Vagina (tissue), 2 donors: ENCODE data around the gene ARSG.

Experiments
- POLR2A ChIP-seq, 2 donors: fragments of 450-650 bp; IDR thresholded peaks; one replicate each; pipeline ENCODE4 v1.6.1; 2017; ENCODE audit warnings: antibody characterized with exemption in 2 of 2, mild to moderate bottlenecking in 2 of 2, moderate library complexity in 2 of 2
- POLR2AphosphoS5 ChIP-seq, 2 donors: sonication (generic); formaldehyde crosslinking; IDR thresholded peaks; one replicate each; pipeline ENCODE4 v1.9.0; 2017; ENCODE audit warnings: antibody characterized with exemption in 2 of 2, mild to moderate bottlenecking in 2 of 2, low read depth in 1 of 2; ENCODE audit not compliant: insufficient read depth in 1 of 2
- TF ChIP-seq, protein P1 (sequence below), 3 experiments: fragments of 450-650 bp in 2 of 3; fragments of 200-600 bp in 1 of 3; sonication (generic) in 1 of 3; IDR thresholded peaks; one replicate each; pipeline ENCODE4 v1.5.1; 2017 to 2019; ENCODE audit warnings: antibody characterized with exemption in 3 of 3, mild to moderate bottlenecking in 2 of 3, moderate library complexity in 2 of 3

DNA sequence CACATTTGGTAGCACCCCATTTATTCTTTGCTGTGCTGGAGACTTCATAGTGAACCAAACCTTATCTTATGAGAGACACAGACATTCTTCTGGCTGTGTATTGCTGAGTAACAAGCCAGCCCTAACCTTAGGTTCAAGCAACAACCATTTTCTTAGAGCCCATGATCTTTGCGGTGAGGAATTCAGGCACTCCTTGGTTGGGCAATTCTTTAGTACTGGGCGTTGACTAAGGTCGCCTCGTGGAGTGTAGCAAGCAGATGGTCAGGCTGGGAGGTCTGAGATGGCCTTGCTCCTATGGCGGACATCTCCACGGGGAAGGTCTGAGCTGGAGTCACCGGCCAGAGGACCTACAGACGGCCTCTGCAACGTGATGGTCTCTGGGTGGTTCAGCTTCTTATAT, 43.1 kb downstream of the ARSG start:
- TF ChIP-seq, protein P1, sequence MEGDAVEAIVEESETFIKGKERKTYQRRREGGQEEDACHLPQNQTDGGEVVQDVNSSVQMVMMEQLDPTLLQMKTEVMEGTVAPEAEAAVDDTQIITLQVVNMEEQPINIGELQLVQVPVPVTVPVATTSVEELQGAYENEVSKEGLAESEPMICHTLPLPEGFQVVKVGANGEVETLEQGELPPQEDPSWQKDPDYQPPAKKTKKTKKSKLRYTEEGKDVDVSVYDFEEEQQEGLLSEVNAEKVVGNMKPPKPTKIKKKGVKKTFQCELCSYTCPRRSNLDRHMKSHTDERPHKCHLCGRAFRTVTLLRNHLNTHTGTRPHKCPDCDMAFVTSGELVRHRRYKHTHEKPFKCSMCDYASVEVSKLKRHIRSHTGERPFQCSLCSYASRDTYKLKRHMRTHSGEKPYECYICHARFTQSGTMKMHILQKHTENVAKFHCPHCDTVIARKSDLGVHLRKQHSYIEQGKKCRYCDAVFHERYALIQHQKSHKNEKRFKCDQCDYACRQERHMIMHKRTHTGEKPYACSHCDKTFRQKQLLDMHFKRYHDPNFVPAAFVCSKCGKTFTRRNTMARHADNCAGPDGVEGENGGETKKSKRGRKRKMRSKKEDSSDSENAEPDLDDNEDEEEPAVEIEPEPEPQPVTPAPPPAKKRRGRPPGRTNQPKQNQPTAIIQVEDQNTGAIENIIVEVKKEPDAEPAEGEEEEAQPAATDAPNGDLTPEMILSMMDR (IDR thresholded peaks at IDR 0.05), result no peak
- no peak for TF ChIP-seq POLR2A (IDR thresholded peaks at IDR 0.05)
- no peak for TF ChIP-seq POLR2AphosphoS5 (IDR thresholded peaks at IDR 0.05; ENCODE audit: insufficient read depth in 1 of 2, low read depth in 1 of 2)
